ENCODE measurements around the gene BCAS3. TPM values are rescaled to one million over a fixed set of nuclear protein-coding genes. Genes with fewer than 3 reads are reported as not detected.
"Not testable (repeated sequence)": the region's sequence is repeated elsewhere in the genome, so short reads cannot be mapped to it uniquely, and the experiment has no call there.

The BCAS3 gene
- total RNA-seq, 1 donor from 2014 or later: 30.5 TPM

DNA sequence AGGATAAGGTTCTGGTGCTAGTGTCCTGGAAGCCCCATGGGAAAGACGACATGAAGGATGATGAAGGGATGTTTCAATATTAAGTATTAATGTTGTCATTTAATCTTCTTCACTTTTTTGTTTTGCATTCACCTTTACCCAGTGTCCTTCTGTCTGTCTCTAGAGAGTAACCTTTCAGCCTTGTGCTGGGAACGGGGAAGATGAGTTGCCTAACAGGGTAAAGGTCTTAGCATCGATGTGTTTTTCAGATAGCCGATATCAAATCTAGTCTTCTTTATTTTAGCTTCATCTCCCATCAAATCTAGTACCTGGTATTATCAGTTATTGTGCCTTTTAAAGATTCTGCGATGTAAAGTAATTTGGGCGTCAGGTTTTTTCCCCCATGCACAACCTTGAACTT lies 125.4 kb downstream of the BCAS3 start:
- DNase-seq (ENCODE audit: low read depth, low spot score): no peak
- Mint-ChIP-seq H3K9me3 (no peaks in the 10 kb centered on the region), H3K36me3 (ENCODE audit: low read depth) (no peaks in the 10 kb centered on the region), H3K27ac (ENCODE audit: unreplicated experiment) (no peak overlapping the region), H3K4me1 (peaks cover 5% of the 10 kb centered on the region), H3K4me3 (no peak overlapping the region), H3K27me3 (ENCODE audit: low read depth) (no peaks in the 10 kb centered on the region)
- TF ChIP-seq, protein P1, sequence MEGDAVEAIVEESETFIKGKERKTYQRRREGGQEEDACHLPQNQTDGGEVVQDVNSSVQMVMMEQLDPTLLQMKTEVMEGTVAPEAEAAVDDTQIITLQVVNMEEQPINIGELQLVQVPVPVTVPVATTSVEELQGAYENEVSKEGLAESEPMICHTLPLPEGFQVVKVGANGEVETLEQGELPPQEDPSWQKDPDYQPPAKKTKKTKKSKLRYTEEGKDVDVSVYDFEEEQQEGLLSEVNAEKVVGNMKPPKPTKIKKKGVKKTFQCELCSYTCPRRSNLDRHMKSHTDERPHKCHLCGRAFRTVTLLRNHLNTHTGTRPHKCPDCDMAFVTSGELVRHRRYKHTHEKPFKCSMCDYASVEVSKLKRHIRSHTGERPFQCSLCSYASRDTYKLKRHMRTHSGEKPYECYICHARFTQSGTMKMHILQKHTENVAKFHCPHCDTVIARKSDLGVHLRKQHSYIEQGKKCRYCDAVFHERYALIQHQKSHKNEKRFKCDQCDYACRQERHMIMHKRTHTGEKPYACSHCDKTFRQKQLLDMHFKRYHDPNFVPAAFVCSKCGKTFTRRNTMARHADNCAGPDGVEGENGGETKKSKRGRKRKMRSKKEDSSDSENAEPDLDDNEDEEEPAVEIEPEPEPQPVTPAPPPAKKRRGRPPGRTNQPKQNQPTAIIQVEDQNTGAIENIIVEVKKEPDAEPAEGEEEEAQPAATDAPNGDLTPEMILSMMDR (conservative IDR thresholded peaks at IDR 0.05): no peak

DNA sequence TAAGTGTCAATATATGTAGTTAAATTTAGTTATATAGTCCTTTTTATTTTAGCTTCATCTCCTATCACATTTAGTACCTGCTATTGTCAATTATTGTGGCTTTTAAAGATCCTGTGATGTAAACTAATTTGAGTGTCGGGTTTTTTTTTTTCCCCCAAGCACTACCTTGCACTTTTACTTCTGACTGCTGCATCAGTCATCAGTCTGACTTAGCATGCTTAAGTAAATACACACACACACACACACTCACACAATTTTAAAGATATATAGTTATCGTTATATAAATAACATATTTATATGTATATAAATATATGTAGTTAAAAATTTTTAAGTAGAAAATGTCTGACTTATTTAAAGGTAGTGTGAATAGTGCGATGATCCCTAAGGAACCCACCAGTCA lies 127.2 kb downstream of the BCAS3 start:
- TF ChIP-seq, protein P1 (conservative IDR thresholded peaks at IDR 0.05): no peak
- Mint-ChIP-seq H3K4me1 (peaks cover 5% of the 10 kb centered on the region), H3K4me3 (no peak overlapping the region), H3K27ac (ENCODE audit: unreplicated experiment) (no peak overlapping the region), H3K27me3 (ENCODE audit: low read depth) (no peaks in the 10 kb centered on the region), H3K36me3 (ENCODE audit: low read depth) (no peaks in the 10 kb centered on the region), H3K9me3 (no peaks in the 10 kb centered on the region)
- no peak for DNase-seq (ENCODE audit: low read depth, low spot score)

DNA sequence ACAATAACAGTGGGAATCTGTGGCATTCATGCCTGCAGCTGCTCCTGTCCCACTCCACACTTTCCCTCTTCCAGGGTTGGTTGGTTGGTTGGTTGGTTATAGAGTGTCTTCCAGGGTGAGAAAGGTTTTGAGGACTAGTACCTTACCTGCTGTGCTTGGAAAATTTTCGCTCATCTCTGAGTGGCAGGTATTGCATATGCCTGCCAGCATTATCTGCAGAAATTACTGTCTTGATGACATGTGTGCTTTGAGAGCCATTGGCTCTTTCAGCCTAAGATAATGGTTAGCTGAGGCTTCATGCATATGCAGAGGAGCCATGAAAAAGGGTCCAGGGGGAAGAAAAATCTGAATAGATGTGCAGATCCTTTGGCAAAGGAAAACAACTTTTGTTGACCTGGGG lies 131.8 kb downstream of the BCAS3 start:
- no peak overlapping the region for H3K4me3 Mint-ChIP-seq
- no peaks in the 10 kb centered on the region for H3K27me3 Mint-ChIP-seq (ENCODE audit: low read depth)
- peaks cover 5% of the 10 kb centered on the region for H3K4me1 Mint-ChIP-seq
- DNase-seq (ENCODE audit: low read depth, low spot score): no peak
- H3K27ac Mint-ChIP-seq (ENCODE audit: unreplicated experiment): no peak overlapping the region
- H3K9me3 Mint-ChIP-seq: peaks cover 6% of the 10 kb centered on the region
- TF ChIP-seq, protein P1 (conservative IDR thresholded peaks at IDR 0.05): no peak
- peaks cover 6% of the 10 kb centered on the region for H3K36me3 Mint-ChIP-seq (ENCODE audit: low read depth)

DNA sequence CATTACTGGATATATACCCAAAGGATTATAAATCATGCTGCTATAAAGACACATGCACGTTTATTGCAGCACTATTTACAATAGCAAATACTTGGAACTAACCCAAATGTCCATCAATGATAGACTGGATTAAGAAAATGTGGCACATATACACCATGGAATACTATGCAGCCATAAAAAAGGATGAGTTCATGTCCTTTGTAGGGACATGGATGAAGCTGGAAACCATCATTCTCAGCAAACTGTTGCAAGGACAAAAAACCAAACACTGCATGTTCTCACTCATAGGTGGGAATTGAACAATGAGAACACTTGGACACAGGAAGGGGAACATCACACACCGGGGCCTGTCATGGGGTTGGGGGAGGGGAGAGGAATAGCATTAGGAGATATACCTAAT lies 137.3 kb downstream of the BCAS3 start:
- not testable (repeated sequence) for H3K36me3 Mint-ChIP-seq (ENCODE audit: low read depth); H3K4me1 Mint-ChIP-seq; H3K27ac Mint-ChIP-seq (ENCODE audit: unreplicated experiment); H3K27me3 Mint-ChIP-seq (ENCODE audit: low read depth); DNase-seq (ENCODE audit: low read depth, low spot score); H3K4me3 Mint-ChIP-seq; H3K9me3 Mint-ChIP-seq

DNA sequence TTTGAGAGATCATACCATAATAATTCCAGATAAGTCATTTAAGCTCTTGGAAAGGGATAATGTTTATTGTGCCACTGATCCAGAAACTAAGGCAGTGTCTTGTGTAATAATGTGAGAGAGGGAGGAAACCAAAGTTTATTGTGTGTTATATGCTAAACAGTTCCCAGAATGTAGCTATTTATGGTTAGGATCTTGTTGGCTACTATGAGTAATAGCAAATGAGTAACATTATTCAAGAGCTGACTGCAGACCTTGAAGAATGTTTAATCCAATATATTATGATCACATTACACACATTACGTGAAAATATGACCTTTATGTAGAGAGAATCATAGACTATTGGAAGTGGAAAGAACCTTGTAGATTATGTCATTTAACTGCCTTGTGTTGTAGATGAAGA lies 139.5 kb downstream of the BCAS3 start:
- Mint-ChIP-seq H3K4me1 (peaks cover 3% of the 10 kb centered on the region), H3K9me3 (peaks cover 3% of the 10 kb centered on the region)
- TF ChIP-seq, protein P1 (conservative IDR thresholded peaks at IDR 0.05): no peak

DNA sequence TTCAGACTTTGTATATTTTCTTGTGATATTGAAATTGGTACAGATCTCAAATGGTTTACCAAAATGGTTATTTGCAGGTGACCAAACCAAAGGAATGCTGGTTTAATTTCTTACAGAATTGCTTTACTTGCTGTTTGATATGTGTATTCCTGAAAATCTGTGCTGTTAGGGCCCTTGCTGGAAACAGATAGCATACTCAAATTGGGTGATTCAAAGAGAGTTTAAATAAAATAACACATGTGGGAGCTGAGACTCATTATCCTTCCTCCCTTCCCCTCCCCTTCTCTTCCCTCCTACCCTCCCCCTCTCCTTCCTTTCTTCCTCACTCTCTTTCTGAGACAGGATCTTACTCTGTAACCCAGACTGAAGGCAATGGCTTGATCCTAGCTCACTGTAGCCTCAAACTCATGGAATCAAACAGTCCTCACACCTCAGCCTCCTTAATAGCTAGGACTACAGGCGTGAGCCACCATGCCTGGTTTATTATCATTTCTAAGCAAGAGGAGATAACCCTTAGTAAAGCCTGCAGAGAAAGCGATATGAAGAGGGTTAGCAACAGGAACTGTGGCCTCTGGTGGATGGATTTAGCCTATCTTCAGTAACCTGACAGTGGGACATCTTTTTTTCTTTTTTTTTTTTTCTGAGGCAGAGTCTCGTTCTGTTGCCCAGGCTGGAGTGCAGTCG lies 141.9 kb downstream of the BCAS3 start:
- TF ChIP-seq, protein P1 (conservative IDR thresholded peaks at IDR 0.05): no peak
- Mint-ChIP-seq H3K9me3 (no peaks in the 10 kb centered on the region), H3K4me1 (peaks cover 3% of the 10 kb centered on the region), H3K27me3 (ENCODE audit: low read depth) (no peaks in the 10 kb centered on the region), H3K36me3 (ENCODE audit: low read depth) (no peaks in the 10 kb centered on the region), H3K27ac (ENCODE audit: unreplicated experiment) (no peak overlapping the region), H3K4me3 (no peak overlapping the region)
- DNase-seq (ENCODE audit: low read depth, low spot score): no peak

More for the DNA sequence above, 139.5 kb downstream of the BCAS3 start:
- H3K36me3 Mint-ChIP-seq (ENCODE audit: low read depth): peaks cover 3% of the 10 kb centered on the region
- H3K27ac Mint-ChIP-seq (ENCODE audit: unreplicated experiment): no peak overlapping the region
- no peak overlapping the region for H3K4me3 Mint-ChIP-seq
- no peak for DNase-seq (ENCODE audit: low read depth, low spot score)
- H3K27me3 Mint-ChIP-seq (ENCODE audit: low read depth): no peaks in the 10 kb centered on the region
